Measurements from ENCODE around the gene WNK2.

Gene WNK2

GRCh38 chr9:93220627-93221026 is 36.7 kb downstream of the WNK2 start:
- DNase-seq: no peak

GRCh38 chr9:93221044-93221443 is 37.1 kb downstream of the WNK2 start:
- no peak for DNase-seq

GRCh38 chr9:93222890-93223259 is 38.9 kb downstream of the WNK2 start:
- DNase-seq: no peak

GRCh38 chr9:93223260-93224180 is 39.6 kb downstream of the WNK2 start:
- peak; percentile 84 for DNase-seq

- peak; percentile 11 for DNase-seq
These were observed 40.7 kb downstream of the WNK2 start for GRCh38 chr9:93224591-93224990.

GRCh38 chr9:93225417-93225816 is 41.5 kb downstream of the WNK2 start:
- no peak for DNase-seq

- no peak for DNase-seq
These were observed 42.0 kb downstream of the WNK2 start for GRCh38 chr9:93225892-93226291.

- no peak for DNase-seq
These were observed 42.9 kb downstream of the WNK2 start for GRCh38 chr9:93226819-93227218.

- no peak for DNase-seq
These were observed 44.1 kb downstream of the WNK2 start for GRCh38 chr9:93228030-93228429.

GRCh38 chr9:93228453-93228852 is 44.5 kb downstream of the WNK2 start:
- DNase-seq: no peak

GRCh38 chr9:93229636-93230035 is 45.7 kb downstream of the WNK2 start:
- DNase-seq: no peak

GRCh38 chr9:93230185-93230584 is 46.2 kb downstream of the WNK2 start:
- DNase-seq: no peak

- DNase-seq: no peak
These were observed 46.7 kb downstream of the WNK2 start for GRCh38 chr9:93230601-93231000.

GRCh38 chr9:93231121-93231694 is 47.3 kb downstream of the WNK2 start:
- DNase-seq: no peak

GRCh38 chr9:93231716-93232115 is 47.8 kb downstream of the WNK2 start:
- DNase-seq: no peak

GRCh38 chr9:93232388-93232960 is 48.5 kb downstream of the WNK2 start:
- no peak for DNase-seq

GRCh38 chr9:93233033-93233432 is 49.1 kb downstream of the WNK2 start:
- no peak for DNase-seq

GRCh38 chr9:93234600-93234999 is 50.7 kb downstream of the WNK2 start:
- DNase-seq: no peak

GRCh38 chr9:93235300-93235960 is 51.5 kb downstream of the WNK2 start:
- no peak for DNase-seq

GRCh38 chr9:93236541-93237206 is 52.7 kb downstream of the WNK2 start:
- no peak for DNase-seq

GRCh38 chr9:93237540-93237939 is 53.6 kb downstream of the WNK2 start:
- DNase-seq: no peak

- no peak for DNase-seq
These were observed 55.3 kb downstream of the WNK2 start for GRCh38 chr9:93238953-93239925.

Measured in NCI-H226 (cell line).